GM10248 (cell line): ENCODE measurements around the gene MZF1.

ENCODE experiments used
- CTCF ChIA-PET: fragments of 300-600 bp; sonication (Branson Sonifier 250); formaldehyde crosslinking; extraction: SDS; loops from one replicate; lab custom pipeline; 2021; ENCODE audit warnings: antibody characterized with exemption; lab: Yijun Ruan, JAX
- POLR2A ChIA-PET: fragments of 350-650 bp; sonication (Branson Sonifier 250); formaldehyde crosslinking; extraction: SDS; loops from one replicate; lab custom pipeline; 2020; ENCODE audit warnings: antibody characterized with exemption; lab: Yijun Ruan, JAX
- DNase-seq: peaks from one replicate; pipeline ENCODE4 v3.0.0; 2012; ENCODE audit errors: extremely low spot score
- TF ChIP-seq, protein P1 (sequence below): IDR thresholded peaks from 2 replicates; pipeline ENCODE4 v1.5.1; 2012; ENCODE audit warnings: mild to moderate bottlenecking, low read depth; ENCODE audit errors: extremely low read depth, missing control alignments, control extremely low read depth

The MZF1 gene

DNA sequence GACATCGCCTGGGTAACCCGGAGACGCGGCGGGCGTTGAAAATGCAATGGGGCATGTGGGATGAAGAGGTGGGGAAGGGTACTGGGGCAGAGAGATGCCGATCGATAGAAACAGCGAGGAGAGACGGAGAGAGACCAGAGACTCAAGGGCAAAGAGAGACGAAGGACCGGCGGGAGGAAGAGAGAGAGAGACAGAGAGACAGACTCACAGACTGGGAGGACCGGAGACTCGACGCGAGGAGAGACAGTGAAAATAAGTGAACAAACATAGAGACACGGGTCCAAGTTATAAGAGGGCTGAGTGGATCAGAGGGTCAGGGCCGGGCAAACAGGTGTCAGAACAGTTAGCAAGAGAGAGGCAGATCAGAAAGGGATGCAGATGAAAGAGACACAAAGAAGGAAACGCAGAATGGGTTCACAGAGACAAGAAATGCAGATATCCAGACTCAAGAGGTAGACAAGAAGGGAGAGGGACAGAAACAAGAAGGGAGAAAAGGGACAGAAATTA is 576 bp upstream of the MZF1 start:
- TF ChIP-seq, protein P1, sequence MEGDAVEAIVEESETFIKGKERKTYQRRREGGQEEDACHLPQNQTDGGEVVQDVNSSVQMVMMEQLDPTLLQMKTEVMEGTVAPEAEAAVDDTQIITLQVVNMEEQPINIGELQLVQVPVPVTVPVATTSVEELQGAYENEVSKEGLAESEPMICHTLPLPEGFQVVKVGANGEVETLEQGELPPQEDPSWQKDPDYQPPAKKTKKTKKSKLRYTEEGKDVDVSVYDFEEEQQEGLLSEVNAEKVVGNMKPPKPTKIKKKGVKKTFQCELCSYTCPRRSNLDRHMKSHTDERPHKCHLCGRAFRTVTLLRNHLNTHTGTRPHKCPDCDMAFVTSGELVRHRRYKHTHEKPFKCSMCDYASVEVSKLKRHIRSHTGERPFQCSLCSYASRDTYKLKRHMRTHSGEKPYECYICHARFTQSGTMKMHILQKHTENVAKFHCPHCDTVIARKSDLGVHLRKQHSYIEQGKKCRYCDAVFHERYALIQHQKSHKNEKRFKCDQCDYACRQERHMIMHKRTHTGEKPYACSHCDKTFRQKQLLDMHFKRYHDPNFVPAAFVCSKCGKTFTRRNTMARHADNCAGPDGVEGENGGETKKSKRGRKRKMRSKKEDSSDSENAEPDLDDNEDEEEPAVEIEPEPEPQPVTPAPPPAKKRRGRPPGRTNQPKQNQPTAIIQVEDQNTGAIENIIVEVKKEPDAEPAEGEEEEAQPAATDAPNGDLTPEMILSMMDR, result no peak
- CTCF ChIA-PET, result no interaction called here
- DNase-seq, result no peak
- POLR2A ChIA-PET, result interaction anchor here (0.6 kb wide), 2 partner anchors 75 to 101 kb away, joined by 3 to 7 read pairs; no protein-coding TSS in a partner anchor

DNA sequence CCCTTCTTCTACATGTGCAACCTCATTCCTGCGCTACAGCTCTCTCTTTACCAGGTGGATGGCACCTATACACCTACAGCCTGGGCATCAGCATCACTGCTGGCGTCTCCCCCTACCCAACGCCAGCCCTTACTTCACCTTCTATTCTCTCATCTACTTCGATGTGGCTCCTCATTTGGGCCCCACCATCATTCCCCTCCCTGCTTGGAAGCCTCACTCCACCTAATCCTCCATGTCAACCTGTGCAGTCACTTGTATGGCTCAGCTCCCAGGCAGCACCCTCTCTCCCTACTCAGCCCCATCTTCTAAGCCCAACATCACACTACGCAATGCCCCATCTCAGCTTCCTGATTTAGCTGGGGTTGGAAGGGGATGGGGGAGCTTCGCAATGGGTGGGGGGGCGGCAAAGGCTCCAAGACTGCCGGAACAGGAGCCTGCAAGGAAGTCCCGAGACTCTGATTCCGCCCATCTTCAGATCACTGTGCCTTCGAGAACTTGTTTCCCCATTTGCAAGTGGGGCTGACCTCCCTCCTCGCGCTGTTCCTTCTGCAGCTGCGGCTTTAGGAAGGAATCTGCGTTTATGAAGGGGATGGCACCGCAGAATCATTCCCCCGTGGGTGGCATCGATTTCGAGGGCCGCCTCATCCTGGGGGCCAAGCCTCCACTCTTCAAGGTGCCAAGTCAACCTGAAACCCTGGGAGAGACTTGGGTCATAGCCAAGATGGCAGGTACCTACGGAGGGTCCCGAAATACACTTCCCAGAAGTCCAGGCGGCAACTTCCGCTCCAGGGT is 913 bp downstream of the MZF1 start:
- TF ChIP-seq, protein P1, result no peak
- ChIA-PET POLR2A (interaction anchor here (1.4 kb wide), 1 partner anchor 13 kb away, joined by 4 read pairs; the partner anchor contains the start of gene UBE2M), CTCF (interaction anchor here (1.2 to 1.3 kb wide), 2 partner anchors 8 to 52 kb away, joined by 3 to 5 read pairs; partner anchors contain the start of gene ZBTB45)

DNA sequence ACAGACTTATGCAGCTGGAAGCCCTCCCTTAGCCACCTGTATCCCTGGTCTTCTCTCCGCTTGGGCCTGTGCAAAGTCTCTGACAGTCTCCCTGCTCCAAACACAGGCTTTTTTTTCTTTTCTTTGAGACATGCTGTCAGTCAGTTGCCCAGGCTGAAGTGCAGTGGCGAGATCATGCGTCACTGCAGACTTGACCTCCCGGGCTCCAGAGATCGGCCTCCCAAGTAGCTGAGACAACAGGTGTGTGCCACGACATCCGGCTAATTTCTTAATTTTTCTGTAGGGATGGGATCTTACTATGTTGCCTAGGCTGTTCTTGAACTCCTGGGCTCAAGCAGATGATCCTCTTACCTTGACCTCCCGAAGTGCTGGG is 1.6 kb downstream of the MZF1 start:
- TF ChIP-seq, protein P1, result no peak
- no peak for DNase-seq
- ChIA-PET CTCF (interaction anchor here (1.2 to 1.3 kb wide), 2 partner anchors 9 to 51 kb away, joined by 3 to 5 read pairs; partner anchors contain the start of gene ZBTB45), POLR2A (interaction anchor here (1.0 to 1.4 kb wide), 2 partner anchors 12 to 27 kb away, joined by 3 to 4 read pairs; partner anchors contain the start of genes TRIM28 and UBE2M)

More for the DNA sequence above, 913 bp downstream of the MZF1 start:
- DNase-seq, result no peak

DNA sequence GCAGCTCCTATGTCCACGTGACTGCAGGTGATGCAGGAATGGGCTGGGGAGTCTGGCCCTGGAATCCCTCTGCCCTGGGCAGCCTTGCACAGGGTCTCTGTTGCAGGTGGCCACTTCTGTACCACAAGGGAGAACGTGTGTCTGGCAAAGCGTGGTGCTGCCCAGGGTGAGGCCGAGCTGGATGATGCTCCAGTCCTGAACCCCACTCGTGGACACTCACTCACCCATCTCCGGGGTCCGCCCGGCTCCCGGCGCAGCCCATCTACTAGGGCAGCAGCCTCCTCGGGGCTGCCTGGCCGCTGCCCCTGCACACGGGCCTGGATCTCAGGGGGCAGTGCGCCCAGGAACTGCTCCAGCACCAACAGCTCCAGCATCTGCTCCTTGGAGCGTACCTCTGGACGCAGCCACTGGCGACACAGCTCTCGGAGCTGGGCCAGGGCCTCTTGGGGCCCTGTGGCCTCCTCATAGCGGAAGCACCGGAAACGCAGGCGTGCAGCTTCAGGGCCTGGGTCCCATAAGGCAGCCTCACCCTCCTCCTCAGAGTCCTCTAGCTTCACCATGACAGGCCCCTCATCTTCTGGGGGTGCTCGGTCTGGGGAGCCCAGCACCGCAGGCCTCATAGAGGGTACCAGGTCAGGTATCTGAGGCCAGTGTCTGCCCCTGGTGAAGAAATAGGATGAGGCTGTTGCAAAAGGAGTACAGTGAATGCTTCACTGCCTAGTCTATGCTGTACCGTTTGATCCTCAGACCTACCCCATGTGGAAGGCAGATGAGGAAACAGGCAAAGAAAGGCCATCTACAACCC is 2.2 kb downstream of the MZF1 start:
- ChIA-PET CTCF (interaction anchor here (1.2 to 1.3 kb wide), 2 partner anchors 10 to 51 kb away, joined by 3 to 5 read pairs; partner anchors contain the start of gene ZBTB45), POLR2A (interaction anchor here (0.6 to 1.0 kb wide), 2 partner anchors 16 to 27 kb away, joined by 3 read pairs; partner anchors contain the start of genes CHMP2A and TRIM28)
- TF ChIP-seq, protein P1, result no peak
- no peak for DNase-seq

DNA sequence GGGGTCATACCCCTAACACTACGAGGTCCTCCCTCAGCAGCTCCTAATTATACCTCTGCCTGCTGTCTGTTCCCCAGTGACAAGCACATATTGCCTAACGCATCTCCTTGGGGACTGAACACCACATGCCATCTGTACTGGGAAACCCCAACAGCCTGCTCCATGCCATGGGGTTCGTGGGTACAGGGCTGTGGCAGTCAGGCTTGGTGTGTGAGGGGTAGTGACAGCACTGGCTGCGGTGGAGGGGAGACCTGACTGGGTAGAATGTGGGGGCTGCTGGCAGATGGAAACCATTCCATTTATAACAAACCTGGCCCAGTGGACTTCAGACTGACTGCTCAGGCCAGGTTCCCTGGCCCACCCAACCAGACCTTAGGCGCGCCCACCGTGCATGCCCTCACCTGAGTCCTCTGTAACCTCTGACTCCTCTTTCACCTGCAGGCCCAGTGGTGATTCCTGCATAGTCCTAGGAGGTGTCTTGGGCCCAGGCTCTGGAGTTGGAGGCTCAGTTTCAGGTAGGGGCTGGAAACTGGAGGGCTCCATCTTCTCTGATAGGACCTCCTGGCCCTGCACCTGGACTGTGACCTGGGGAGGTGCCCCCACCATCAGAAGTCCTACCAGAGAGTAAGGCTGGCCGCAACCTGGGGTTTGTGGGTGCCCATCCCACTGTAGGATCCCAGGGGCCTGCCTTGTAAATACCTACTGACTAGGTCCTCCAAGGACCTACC is 3.0 kb downstream of the MZF1 start:
- no peak for DNase-seq
- ChIA-PET CTCF (interaction anchor here (1.7 kb wide), 1 partner anchor 56 kb away, joined by 5 read pairs; no protein-coding TSS in a partner anchor), POLR2A (interaction anchor here (1.0 kb wide), 1 partner anchor 26 kb away, joined by 3 read pairs; the partner anchor contains the start of gene TRIM28)
- TF ChIP-seq, protein P1, result no peak
